Neuronal stem cell (in vitro differentiated cells): ENCODE measurements around the gene LPAR3.

ENCODE experiments used
- DNase-seq: peaks from one replicate; pipeline ENCODE4 v3.0.0-alpha.2; 2013; ENCODE audit warnings: low spot score
- H2AFZ ChIP-seq: one replicate; pipeline ENCODE4 v1.6.1; 2013; ENCODE audit warnings: mild to moderate bottlenecking, low read length, inconsistent platforms
- H2AK5ac ChIP-seq: 2 replicates; pipeline ENCODE4 v1.6.1; 2013; ENCODE audit warnings: low read depth, mild to moderate bottlenecking, inconsistent platforms, low read length, moderate library complexity, mixed read lengths
- H2BK120ac ChIP-seq: 2 replicates; pipeline ENCODE4 v1.6.1; 2013; ENCODE audit warnings: low read depth, mild to moderate bottlenecking, inconsistent platforms, low read length, moderate library complexity, mixed read lengths
- H2BK12ac ChIP-seq: one replicate; pipeline ENCODE4 v1.6.1; 2013; ENCODE audit warnings: low read length, inconsistent platforms
- H2BK15ac ChIP-seq: 2 replicates; pipeline ENCODE4 v1.6.1; 2013; ENCODE audit warnings: mild to moderate bottlenecking, low read length, inconsistent platforms, mixed read lengths
- H2BK5ac ChIP-seq: one replicate; pipeline ENCODE4 v1.6.1; 2013; ENCODE audit warnings: inconsistent platforms, mild to moderate bottlenecking, low read length, moderate library complexity
- H3K14ac ChIP-seq: one replicate; pipeline ENCODE4 v1.6.1; 2013; ENCODE audit warnings: low read length, inconsistent platforms
- H3K18ac ChIP-seq: 2 replicates; pipeline ENCODE4 v1.6.1; 2013; ENCODE audit warnings: low read length, inconsistent platforms
- H3K23ac ChIP-seq: 2 replicates; pipeline ENCODE4 v1.6.1; 2013; ENCODE audit warnings: low read depth, mild to moderate bottlenecking, mixed read lengths, low read length, inconsistent platforms; ENCODE audit not compliant: poor library complexity
- H3K27ac ChIP-seq: replicated peaks from 3 replicates; pipeline ENCODE4 v1.5.1; 2013; ENCODE audit warnings: low read length, inconsistent platforms
- H3K27me3 ChIP-seq, 3 experiments: 2 replicates each; pipeline ENCODE4 v1.6.1; 2013; ENCODE audit warnings: low read length in 3 of 3, mild to moderate bottlenecking in 2 of 3, inconsistent platforms in 1 of 3, low read depth in 1 of 3, mixed read lengths in 1 of 3, moderate library complexity in 1 of 3; ENCODE audit not compliant: control insufficient read depth in 3 of 3, insufficient read depth in 3 of 3
- H3K36me3 ChIP-seq, 2 donors: replicated peaks in 1 of 2; 2 replicates each; pipeline ENCODE4 v1.6.1; 2013; ENCODE audit warnings: low read length in 2 of 2; ENCODE audit not compliant: control insufficient read depth in 2 of 2, insufficient read depth in 2 of 2
- H3K4ac ChIP-seq: 2 replicates; pipeline ENCODE4 v1.6.1; 2013; ENCODE audit warnings: inconsistent platforms, mild to moderate bottlenecking, low read length, moderate library complexity
- H3K4me1 ChIP-seq, 2 donors: 1 replicate in 1 of 2; 2 replicates in 1 of 2; pipeline ENCODE4 v1.6.1; 2013; ENCODE audit warnings: low read length in 2 of 2, low read depth in 1 of 2; ENCODE audit not compliant: control insufficient read depth in 2 of 2, insufficient read depth in 1 of 2
- H3K4me2 ChIP-seq: one replicate; pipeline ENCODE4 v1.6.1; 2013; ENCODE audit warnings: mild to moderate bottlenecking, low read length, inconsistent platforms; ENCODE audit not compliant: insufficient read depth, poor library complexity, severe bottlenecking
- H3K4me3 ChIP-seq, 2 donors: 2 replicates each; pipeline ENCODE4 v1.5.1; 2013; ENCODE audit warnings: low read length in 2 of 2, mild to moderate bottlenecking in 2 of 2, inconsistent platforms in 1 of 2, moderate library complexity in 1 of 2
- H3K79me1 ChIP-seq: one replicate; pipeline ENCODE4 v1.6.1; 2013; ENCODE audit warnings: low read depth, mild to moderate bottlenecking, inconsistent platforms, low read length, moderate library complexity
- H3K9ac ChIP-seq: one replicate; pipeline ENCODE4 v1.6.1; 2013; ENCODE audit warnings: mild to moderate bottlenecking, low read depth, low read length, inconsistent platforms; ENCODE audit not compliant: poor library complexity
- H3K9me3 ChIP-seq, 2 donors: replicated peaks in 1 of 2; 2 replicates each; pipeline versions ENCODE3 to v1.6.1; 2013; ENCODE audit warnings: low read length in 2 of 2, mild to moderate bottlenecking in 2 of 2, inconsistent platforms in 1 of 2, low read depth in 1 of 2, mixed read lengths in 1 of 2, moderate library complexity in 1 of 2; ENCODE audit not compliant: control insufficient read depth in 2 of 2, insufficient read depth in 1 of 2
- H4K8ac ChIP-seq: one replicate; pipeline ENCODE4 v1.6.1; 2013; ENCODE audit warnings: low read depth, mild to moderate bottlenecking, inconsistent platforms, low read length, moderate library complexity
- H4K91ac ChIP-seq: one replicate; pipeline ENCODE4 v1.6.1; 2013; ENCODE audit warnings: low read length, low read depth, mild to moderate bottlenecking, inconsistent platforms; ENCODE audit not compliant: poor library complexity
- WGBS, 2 donors: extraction: QIAGEN DNeasy Blood & Tissue Kit; methylation state at CpG; one replicate each; pipeline ENCODE4 v1.1.7; 2013; ENCODE audit warnings: missing lambda C conversion rate in 2 of 2, mixed read lengths in 1 of 2; ENCODE audit not compliant: insufficient read length in 2 of 2, insufficient replicate concordance in 1 of 2; ENCODE audit errors: extremely low coverage in 2 of 2; 5-methylcytosine and 5-hydroxymethylcytosine counted together

The LPAR3 gene

DNA sequence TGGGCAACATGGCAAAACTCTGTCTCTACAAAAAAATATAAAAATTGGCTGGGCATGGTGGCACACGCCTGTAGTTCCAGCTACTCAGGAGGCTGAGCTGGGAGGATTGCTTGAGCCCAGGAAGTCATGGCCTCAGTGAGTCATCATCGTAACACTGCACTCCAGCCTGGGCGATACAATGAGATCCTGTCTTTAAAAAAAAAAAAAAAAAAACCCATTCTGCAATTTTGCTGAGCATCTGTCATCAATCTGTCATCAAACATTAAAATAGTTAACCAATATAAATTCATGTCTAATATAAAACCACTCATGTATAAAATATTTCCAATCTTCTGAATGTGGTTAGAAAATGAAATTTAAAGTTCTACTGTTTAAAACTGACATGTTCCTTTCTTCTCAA, 56.9 kb downstream of the LPAR3 start:
- H3K9me3 ChIP-seq: no peaks in the 10 kb centered on the region
- H3K27me3 ChIP-seq: no peaks in the 10 kb centered on the region
- H2BK15ac ChIP-seq: no peak overlapping the region
- H4K8ac ChIP-seq: no peak overlapping the region
- H3K27ac ChIP-seq: no peak overlapping the region
- H2AK5ac ChIP-seq: no peak overlapping the region
- H3K4me1 ChIP-seq: no peaks in the 10 kb centered on the region
- no peak overlapping the region for H2AFZ ChIP-seq
- H2BK120ac ChIP-seq: no peak overlapping the region
- H3K23ac ChIP-seq: no peak overlapping the region
- no peak overlapping the region for H2BK5ac ChIP-seq
- no peak overlapping the region for H3K4me2 ChIP-seq
- no peak overlapping the region for H4K91ac ChIP-seq
- no peaks in the 10 kb centered on the region for H3K79me1 ChIP-seq
- no peak overlapping the region for H3K18ac ChIP-seq
- H3K4ac ChIP-seq: no peak overlapping the region
- WGBS, 2 donors: no CpG with 5 or more reads among the region's 3 CpGs
- H3K4me3 ChIP-seq: no peak overlapping the region
- no peak for DNase-seq
- H3K9ac ChIP-seq: no peak overlapping the region
- no peaks in the 10 kb centered on the region for H3K36me3 ChIP-seq
- no peak overlapping the region for H2BK12ac ChIP-seq
- H3K14ac ChIP-seq: no peak overlapping the region

DNA sequence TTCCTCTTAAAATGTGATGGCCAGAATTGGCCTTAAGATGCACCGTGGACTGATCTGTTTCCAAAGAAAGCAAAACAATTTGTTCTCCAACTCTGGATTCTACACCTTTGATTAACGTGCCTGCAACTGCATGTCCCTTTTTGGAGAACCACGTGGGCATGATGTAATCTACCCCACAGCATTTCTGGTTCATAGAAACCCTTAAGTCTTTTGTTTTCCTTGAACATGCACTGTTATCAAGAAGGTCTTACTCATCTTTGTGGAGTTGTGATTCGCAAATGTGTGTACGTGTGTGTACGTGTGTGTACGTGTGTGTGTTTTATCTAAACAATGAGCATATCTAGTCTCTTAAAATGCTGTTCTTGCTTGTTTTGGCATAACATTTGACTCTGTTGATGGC, 57.8 kb downstream of the LPAR3 start:
- H3K9me3 ChIP-seq: peaks cover 0 to 3% of the 10 kb centered on the region in 2 donors
- H3K9ac ChIP-seq: no peak overlapping the region
- no peak overlapping the region for H4K8ac ChIP-seq
- H2AFZ ChIP-seq: no peak overlapping the region
- no peak overlapping the region for H3K4me2 ChIP-seq
- no peak overlapping the region for H2BK12ac ChIP-seq
- H2AK5ac ChIP-seq: no peak overlapping the region
- H3K36me3 ChIP-seq: no peaks in the 10 kb centered on the region
- H2BK5ac ChIP-seq: no peak overlapping the region
- no peak overlapping the region for H3K23ac ChIP-seq
- no peak overlapping the region for H2BK15ac ChIP-seq
- no peak overlapping the region for H3K18ac ChIP-seq
- no peak for DNase-seq
- no peaks in the 10 kb centered on the region for H3K79me1 ChIP-seq
- no peak overlapping the region for H3K14ac ChIP-seq
- no peaks in the 10 kb centered on the region for H3K4me1 ChIP-seq
- H2BK120ac ChIP-seq: no peak overlapping the region
- WGBS, 2 donors: no CpG with 5 or more reads among the region's 7 CpGs
- no peaks in the 10 kb centered on the region for H3K27me3 ChIP-seq
- no peak overlapping the region for H3K4me3 ChIP-seq
- H3K4ac ChIP-seq: no peak overlapping the region
- no peak overlapping the region for H4K91ac ChIP-seq
- H3K27ac ChIP-seq: no peak overlapping the region

DNA sequence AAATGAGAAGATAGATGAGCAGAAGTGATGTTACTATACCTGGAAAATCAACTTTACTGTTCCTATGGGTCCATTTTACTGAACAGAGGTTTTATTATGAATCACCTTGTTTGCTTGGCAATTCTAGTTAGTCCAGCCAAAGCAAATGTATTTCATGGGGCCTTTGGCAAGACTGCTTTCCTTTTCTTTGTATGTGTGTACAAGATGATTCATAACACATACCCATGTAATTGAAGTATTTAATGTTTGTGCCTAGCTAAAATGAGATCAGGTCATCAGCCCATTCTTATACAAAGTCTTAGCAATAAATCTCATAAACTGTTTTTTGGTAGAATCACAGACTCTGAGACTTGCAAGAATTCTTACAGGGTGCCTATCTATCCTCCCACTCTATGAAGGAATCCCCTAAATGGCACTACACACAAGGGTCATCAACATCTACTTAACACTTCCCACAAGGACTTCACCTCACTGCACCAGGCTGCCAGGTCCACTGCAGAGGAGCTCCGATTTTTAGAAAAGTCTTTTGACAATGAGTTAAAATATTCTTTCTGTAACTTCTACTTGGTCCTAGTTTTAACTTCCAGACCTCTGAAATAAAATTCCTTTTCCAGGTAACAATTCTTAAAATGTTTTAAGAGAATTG, 58.5 kb downstream of the LPAR3 start:
- no peak overlapping the region for H4K8ac ChIP-seq
- no peak overlapping the region for H3K27ac ChIP-seq
- no peak overlapping the region for H3K14ac ChIP-seq
- no peak overlapping the region for H3K4me3 ChIP-seq
- DNase-seq: no peak
- H2BK5ac ChIP-seq: no peak overlapping the region
- no peak overlapping the region for H3K4ac ChIP-seq
- H2AFZ ChIP-seq: no peak overlapping the region
- WGBS, 2 donors: no CpG with 5 or more reads among the region's 1 CpG
- no peak overlapping the region for H3K9ac ChIP-seq
- H3K9me3 ChIP-seq: peaks cover 0 to 3% of the 10 kb centered on the region in 2 donors
- no peak overlapping the region for H3K23ac ChIP-seq
- H3K4me2 ChIP-seq: no peak overlapping the region
- H3K18ac ChIP-seq: no peak overlapping the region
- peaks cover 0 to 2% (median 0%) of the 10 kb centered on the region in 3 experiments for H3K27me3 ChIP-seq
- no peak overlapping the region for H2BK120ac ChIP-seq
- H3K36me3 ChIP-seq: no peaks in the 10 kb centered on the region
- H2AK5ac ChIP-seq: no peak overlapping the region
- no peaks in the 10 kb centered on the region for H3K79me1 ChIP-seq
- no peak overlapping the region for H4K91ac ChIP-seq
- no peaks in the 10 kb centered on the region for H3K4me1 ChIP-seq
- no peak overlapping the region for H2BK12ac ChIP-seq
- H2BK15ac ChIP-seq: no peak overlapping the region

DNA sequence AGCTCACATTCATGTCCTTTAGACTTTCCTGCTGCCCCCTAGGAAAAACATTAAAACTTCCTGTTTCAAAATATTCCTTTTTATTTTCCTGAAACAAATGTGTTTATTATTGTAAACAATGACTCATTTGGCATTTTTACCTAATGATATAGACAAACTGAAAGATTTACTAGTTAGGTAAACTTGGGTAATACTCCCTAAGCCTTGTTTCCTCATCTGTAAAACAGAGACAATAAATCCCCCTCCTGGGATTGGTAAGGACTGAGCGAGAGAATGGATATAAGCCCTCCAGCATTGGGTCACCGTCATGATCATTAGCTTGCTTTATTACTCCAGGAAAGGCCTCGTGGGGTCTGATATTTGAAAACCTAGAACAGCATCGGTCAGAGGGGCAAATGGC, 59.8 kb downstream of the LPAR3 start:
- H3K27me3 ChIP-seq: peaks cover 0 to 2% (median 0%) of the 10 kb centered on the region in 3 experiments
- no peak overlapping the region for H3K4ac ChIP-seq
- DNase-seq: no peak
- no peak overlapping the region for H2BK12ac ChIP-seq
- H3K27ac ChIP-seq: no peak overlapping the region
- no peak overlapping the region for H2BK5ac ChIP-seq
- H3K4me3 ChIP-seq: no peak overlapping the region
- no peak overlapping the region for H2AK5ac ChIP-seq
- no CpG with 5 or more reads among the region's 4 CpGs for WGBS, 2 donors
- H2BK120ac ChIP-seq: no peak overlapping the region
- H4K91ac ChIP-seq: no peak overlapping the region
- no peak overlapping the region for H4K8ac ChIP-seq
- no peak overlapping the region for H3K9ac ChIP-seq
- H3K23ac ChIP-seq: no peak overlapping the region
- H3K9me3 ChIP-seq: peaks cover 0 to 3% of the 10 kb centered on the region in 2 donors
- no peaks in the 10 kb centered on the region for H3K4me1 ChIP-seq
- H3K79me1 ChIP-seq: no peaks in the 10 kb centered on the region
- no peak overlapping the region for H2BK15ac ChIP-seq
- H3K36me3 ChIP-seq: no peaks in the 10 kb centered on the region
- H3K14ac ChIP-seq: no peak overlapping the region
- no peak overlapping the region for H3K18ac ChIP-seq
- H3K4me2 ChIP-seq: no peak overlapping the region
- H2AFZ ChIP-seq: no peak overlapping the region
